H1 (cell line): ENCODE results near the gene SYNJ2. TPM values are rescaled to one million over a fixed set of nuclear protein-coding genes. Genes with fewer than 3 reads are reported as not detected.

ENCODE experiments used
- CTCF ChIA-PET: fragments of 300-600 bp; sonication (Branson Sonifier 250); formaldehyde crosslinking; loops from one replicate; lab custom pipeline; 2021; ENCODE audit not compliant: partially characterized antibody; lab: Charles Lee
- POLR2A ChIA-PET: fragments of 300-600 bp; sonication (Branson Sonifier 250); formaldehyde crosslinking; loops from one replicate; lab custom pipeline; 2021; ENCODE audit warnings: inconsistent platforms; ENCODE audit not compliant: partially characterized antibody; lab: Charles Lee
- DNase-seq, 2 experiments: peaks; one replicate each; pipeline versions ENCODE4 v3.0.0 to v3.0.0-alpha.2; 2010 to 2022; ENCODE audit warnings: low spot score in 2 of 2, low read depth in 1 of 2, mixed read lengths in 1 of 2
- FAIRE-seq: peaks from 2 replicates; lab custom pipeline; 2011; peaks lifted over from hg19 to GRCh38; lab: Jason Lieb, UNC
- H2AFZ ChIP-seq: 2 replicates; pipeline ENCODE4 v1.8.1; 2012; ENCODE audit warnings: low read length, inconsistent platforms
- H2AK5ac ChIP-seq: 2 replicates; pipeline ENCODE4 v1.6.1; 2013; ENCODE audit warnings: low read depth, low read length
- H2BK120ac ChIP-seq: replicated peaks from 2 replicates; pipeline ENCODE3; 2013; ENCODE audit warnings: low read depth, low read length, inconsistent platforms
- H2BK12ac ChIP-seq: 2 replicates; pipeline ENCODE4 v1.6.1; 2013; ENCODE audit warnings: low read depth, low read length
- H2BK15ac ChIP-seq: 2 replicates; pipeline ENCODE4 v1.6.1; 2013; ENCODE audit warnings: low read length
- H2BK20ac ChIP-seq: 2 replicates; pipeline ENCODE4 v1.6.1; 2013; ENCODE audit warnings: low read length
- H2BK5ac ChIP-seq: 2 replicates; pipeline ENCODE4 v1.6.1; 2013; ENCODE audit warnings: low read depth, low read length
- H3K14ac ChIP-seq: 2 replicates; pipeline ENCODE4 v1.6.1; 2013; ENCODE audit warnings: inconsistent platforms; ENCODE audit not compliant: insufficient read length
- H3K18ac ChIP-seq: 2 replicates; pipeline ENCODE4 v1.6.1; 2013; ENCODE audit warnings: low read length; ENCODE audit errors: extremely low read depth
- H3K23ac ChIP-seq: 2 replicates; pipeline ENCODE4 v1.6.1; 2013; ENCODE audit warnings: inconsistent platforms; ENCODE audit not compliant: insufficient read length
- H3K23me2 ChIP-seq: 2 replicates; pipeline ENCODE4 v1.6.1; 2013; ENCODE audit warnings: low read depth, low read length
- H3K27ac ChIP-seq: 2 replicates; pipeline ENCODE4 v1.6.1; 2011; ENCODE audit warnings: low read depth, low read length, inconsistent platforms
- H3K27me3 ChIP-seq, 4 experiments: replicated peaks in 1 of 4; 1 replicate in 1 of 4; 2 replicates in 3 of 4; pipeline versions ENCODE4 v1.6.1 to v1.8.1; 2011 to 2013; ENCODE audit warnings: low read length in 3 of 4, mild to moderate bottlenecking in 3 of 4, inconsistent platforms in 2 of 4, mixed read lengths in 2 of 4, moderate library complexity in 1 of 4; ENCODE audit not compliant: control insufficient read depth in 3 of 4, insufficient read depth in 3 of 4; ENCODE audit errors: extremely low read depth in 1 of 4
- H3K36me3 ChIP-seq, 4 experiments: 2 replicates each; pipeline versions ENCODE4 v1.6.1 to v1.8.1; 2011 to 2013; ENCODE audit warnings: mild to moderate bottlenecking in 4 of 4, low read length in 3 of 4, moderate library complexity in 2 of 4, control low read depth in 1 of 4, inconsistent platforms in 1 of 4; ENCODE audit not compliant: insufficient read depth in 4 of 4, control insufficient read depth in 2 of 4
- H3K4ac ChIP-seq: replicated peaks from 2 replicates; pipeline ENCODE3; 2013; ENCODE audit warnings: low read length, low read depth, mixed read lengths, inconsistent platforms; ENCODE audit not compliant: insufficient read length
- H3K4me1 ChIP-seq, 4 experiments: replicated peaks in 1 of 4; 1 replicate in 1 of 4; 2 replicates in 3 of 4; pipeline versions ENCODE4 v1.6.1 to v1.8.1; 2011 to 2013; ENCODE audit warnings: low read length in 3 of 4, inconsistent platforms in 2 of 4, mixed read lengths in 1 of 4; ENCODE audit not compliant: insufficient read depth in 4 of 4, control insufficient read depth in 3 of 4
- H3K4me2 ChIP-seq, 2 experiments: 2 replicates each; pipeline versions ENCODE4 v1.6.1 to v1.8.1; 2011 to 2013; ENCODE audit warnings: low read depth in 2 of 2, low read length in 2 of 2, control low read depth in 1 of 2, inconsistent platforms in 1 of 2, mild to moderate bottlenecking in 1 of 2; ENCODE audit not compliant: insufficient read depth in 1 of 2
- H3K4me3 ChIP-seq, 4 experiments: fragments of 200-600, 300-600 bp in 1 of 4; sonication (generic), shearing (Covaris generic), sonication (Bioruptor Twin) in 1 of 4; 2 replicates each; pipeline versions ENCODE4 v1.5.1 to v1.8.1; 2011 to 2016; ENCODE audit warnings: low read length in 4 of 4, low read depth in 3 of 4, control low read depth in 2 of 4, inconsistent platforms in 2 of 4, mild to moderate bottlenecking in 2 of 4, mixed read lengths in 1 of 4, moderate library complexity in 1 of 4; ENCODE audit not compliant: insufficient read depth in 2 of 4; ENCODE audit errors: extremely low read depth in 1 of 4
- H3K56ac ChIP-seq: replicated peaks from 2 replicates; pipeline ENCODE3; 2013; ENCODE audit warnings: low read depth, mild to moderate bottlenecking, mixed read lengths, low read length, inconsistent platforms; ENCODE audit not compliant: insufficient read length
- H3K79me1 ChIP-seq: 2 replicates; pipeline ENCODE4 v1.6.1; 2013; ENCODE audit warnings: low read depth, low read length, control low read depth
- H3K79me2 ChIP-seq, 2 experiments: 2 replicates each; pipeline versions ENCODE4 v1.6.1 to v1.8.1; 2012 to 2013; ENCODE audit warnings: low read length in 2 of 2, mild to moderate bottlenecking in 2 of 2, inconsistent platforms in 1 of 2; ENCODE audit not compliant: insufficient read depth in 2 of 2, control insufficient read depth in 1 of 2
- H3K9ac ChIP-seq, 4 experiments: replicated peaks in 1 of 4; 1 replicate in 1 of 4; 2 replicates in 3 of 4; pipeline versions ENCODE4 v1.6.1 to v1.8.1; 2011 to 2013; ENCODE audit warnings: low read depth in 3 of 4, low read length in 3 of 4, control low read depth in 2 of 4, mild to moderate bottlenecking in 2 of 4, moderate library complexity in 2 of 4, inconsistent platforms in 1 of 4; ENCODE audit errors: extremely low read depth in 1 of 4
- H3K9me3 ChIP-seq, 2 experiments: 2 replicates each; pipeline versions ENCODE4 v1.6.1 to v1.8.1; 2012 to 2013; ENCODE audit warnings: mild to moderate bottlenecking in 2 of 2, moderate library complexity in 2 of 2, control low read depth in 1 of 2, inconsistent platforms in 1 of 2, low read depth in 1 of 2, low read length in 1 of 2, mixed read lengths in 1 of 2; ENCODE audit not compliant: insufficient read depth in 2 of 2
- H4K20me1 ChIP-seq, 2 experiments: replicated peaks in 1 of 2; 2 replicates each; pipeline versions ENCODE3 to v1.8.1; 2011 to 2013; ENCODE audit warnings: inconsistent platforms in 2 of 2, low read length in 2 of 2, mild to moderate bottlenecking in 1 of 2; ENCODE audit not compliant: insufficient read depth in 2 of 2, control insufficient read depth in 1 of 2
- H4K5ac ChIP-seq: 2 replicates; pipeline ENCODE4 v1.6.1; 2013; ENCODE audit warnings: low read length, low read depth, mixed read lengths, inconsistent platforms; ENCODE audit not compliant: insufficient read length
- H4K8ac ChIP-seq: 2 replicates; pipeline ENCODE4 v1.8.0; 2013; ENCODE audit warnings: mild to moderate bottlenecking, moderate library complexity, low read length, inconsistent platforms; ENCODE audit not compliant: insufficient read depth; ENCODE audit errors: extremely low read depth
- H4K91ac ChIP-seq: replicated peaks from 2 replicates; pipeline ENCODE3; 2013; ENCODE audit warnings: low read length, mixed read lengths, inconsistent platforms; ENCODE audit not compliant: insufficient read length
- BACH1 ChIP-seq: IDR thresholded peaks from 2 replicates; pipeline ENCODE4 v1.6.1; 2012; ENCODE audit warnings: low read length, improper control_type of control experiment
- RAD21 ChIP-seq, 2 experiments: IDR thresholded peaks in 1 of 2; conservative IDR thresholded peaks in 1 of 2; 2 replicates each; pipeline ENCODE4 v1.6.1; 2011; ENCODE audit warnings: low read depth in 2 of 2, low read length in 2 of 2, improper control_type of control experiment in 1 of 2, inconsistent platforms in 1 of 2, mild to moderate bottlenecking in 1 of 2, moderate library complexity in 1 of 2
- WGBS, 2 experiments: shearing (Covaris generic) in 1 of 2; methylation state at CpG; one replicate each; pipeline versions ENCODE4 v1.1.6 to v1.1.7; 2013 to 2015; ENCODE audit warnings: low lambda C conversion rate in 2 of 2, mixed read lengths in 2 of 2, inconsistent platforms in 1 of 2, low coverage in 1 of 2, missing lambda C conversion rate in 1 of 2; ENCODE audit not compliant: insufficient replicate concordance in 2 of 2, insufficient coverage in 1 of 2, insufficient read length in 1 of 2; ENCODE audit errors: extremely low coverage in 1 of 2, missing lambda C conversion rate in 1 of 2; 5-methylcytosine and 5-hydroxymethylcytosine counted together
- polyA plus RNA-seq, 7 experiments: library from polyadenylated mRNA; depleted of rRNA in 3 of 7; stranded (reverse) in 5 of 7; unstranded in 2 of 7; fragments of >200 nt in 5 of 7; fragments of 200-250 nt in 2 of 7; gene quantifications; 1 replicate in 5 of 7; 2 replicates in 1 of 7; 4 replicates in 1 of 7; pipeline versions ENCODE4 v1.2.1 to v1.2.3, GENCODE V29; 2011 to 2013; ENCODE audit warnings: missing spikeins in 2 of 7, mixed read lengths in 2 of 7
- total RNA-seq: library from RNA; stranded (reverse); fragmentation: NEBNext Ultra II Directional; extraction: Animal tissue kit (Norgen Biotek cat#: 25700); gene quantifications from 2 replicates; pipeline ENCODE4 v1.2.1, GENCODE V29; 2021

The SYNJ2 gene
- total and polyA plus RNA-seq, 2 of the 8 experiments (the other 6 are each of a cell fraction or from before 2014, with no cell fraction given): 3.7 to 13.9 TPM

DNA sequence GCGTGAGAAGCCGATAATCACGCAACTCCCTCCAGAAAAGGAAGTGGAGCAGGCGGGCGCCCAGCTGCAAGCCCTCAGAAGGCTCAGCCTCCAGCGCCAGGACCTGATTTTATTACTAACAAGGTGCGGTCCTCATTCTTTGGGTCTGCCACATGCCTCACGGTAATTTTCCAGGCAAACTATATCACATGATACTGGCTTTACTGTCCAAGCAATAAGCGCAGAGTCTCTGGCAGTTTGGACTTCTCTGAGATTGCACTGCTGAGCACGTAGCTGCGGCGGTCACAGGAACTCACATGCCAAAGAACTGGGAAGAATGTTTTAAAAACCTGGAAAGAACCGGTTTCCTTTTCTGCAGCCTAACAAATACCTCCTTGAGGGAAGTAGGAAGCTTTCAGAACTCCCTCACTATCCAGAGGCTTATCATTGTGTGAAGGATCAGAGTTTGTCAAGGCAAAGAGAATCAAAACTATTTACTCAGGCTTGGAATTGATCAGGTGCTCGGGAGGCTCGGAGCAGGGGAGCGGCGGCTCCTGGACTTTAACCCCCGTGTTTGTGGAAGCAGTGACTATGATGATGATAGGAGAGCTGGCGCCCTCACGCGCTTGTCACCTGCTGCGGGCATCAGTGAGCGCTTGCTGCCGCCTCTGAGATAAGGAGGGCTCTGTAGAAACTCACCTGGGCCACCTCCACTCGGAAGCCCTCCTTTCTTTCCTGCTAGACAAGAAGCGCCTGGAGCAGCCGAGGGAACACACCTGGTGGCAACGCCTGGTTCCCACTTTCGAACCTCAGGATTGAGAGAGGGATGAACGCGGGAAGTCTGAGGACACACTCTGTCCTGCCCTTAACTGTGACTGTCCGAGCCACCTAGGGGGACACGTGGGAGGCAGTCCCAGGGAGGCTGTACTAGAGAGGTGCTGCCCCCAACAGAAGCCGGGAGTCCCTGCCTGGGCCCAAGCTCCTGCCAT, 27.2 kb upstream of the SYNJ2 start:
- H3K23me2 ChIP-seq: no peaks in the 10 kb centered on the region
- peak overlapping the region; percentile 71 for H2AFZ ChIP-seq
- POLR2A ChIA-PET: interaction anchor here (0.8 to 0.9 kb wide), 2 partner anchors 27 to 108 kb away, joined by 3 read pairs; partner anchors contain the start of gene SYNJ2
- no peaks in the 10 kb centered on the region for H3K36me3 ChIP-seq
- no peak overlapping the region for H3K4me3 ChIP-seq
- TF ChIP-seq BACH1: no peak
- TF ChIP-seq RAD21 (IDR thresholded peaks at IDR 0.05 in 1 of 2, conservative IDR thresholded peaks at IDR 0.05 in 1 of 2; ENCODE audit: low read depth in 2 of 2, low read length in 2 of 2): peak; percentile 40 to 43
- no peak overlapping the region for H3K4ac ChIP-seq
- no peaks in the 10 kb centered on the region for H4K20me1 ChIP-seq
- no peaks in the 10 kb centered on the region for H3K79me1 ChIP-seq
- no peak overlapping the region for H3K27ac ChIP-seq
- no peak overlapping the region for H2BK15ac ChIP-seq
- peak overlapping the region; percentile 59; the same call in 1 of the 2 replicates for H4K8ac ChIP-seq
- no peaks in the 10 kb centered on the region for H3K27me3 ChIP-seq
- CTCF ChIA-PET: interaction anchor here (0.7 to 1.6 kb wide), 11 partner anchors 12 to 200 kb away, joined by 3 to 6 read pairs (median 4); no protein-coding TSS in a partner anchor
- H4K91ac ChIP-seq: no peak overlapping the region
- no peak overlapping the region for H2BK120ac ChIP-seq
- no peak overlapping the region for H2BK12ac ChIP-seq
- no peak overlapping the region; the same call in 1 of the 2 replicates for H3K18ac ChIP-seq
- no peak overlapping the region for H4K5ac ChIP-seq
- H3K4me1 ChIP-seq: peaks cover 0 to 2% (median 0%) of the 10 kb centered on the region in 4 experiments; a peak in 1 of 7 replicates
- FAIRE-seq (no peak), DNase-seq (no peak)
- no peak overlapping the region for H3K14ac ChIP-seq
- H3K9me3 ChIP-seq: peaks cover 6 to 7% of the 10 kb centered on the region in 2 experiments; a peak in 2 of 4 replicates
- H3K79me2 ChIP-seq: no peaks in the 10 kb centered on the region
- H2BK5ac ChIP-seq: no peak overlapping the region
- 83% methylated on average over 34 of the region's 34 CpGs; no CpG with 5 or more reads in 1 of the 2 experiments for WGBS, 2 experiments
- no peak overlapping the region for H3K4me2 ChIP-seq
- no peak overlapping the region for H3K23ac ChIP-seq
- H3K56ac ChIP-seq: no peak overlapping the region
- H3K9ac ChIP-seq: no peak overlapping the region
- no peak overlapping the region for H2AK5ac ChIP-seq
- no peak overlapping the region for H2BK20ac ChIP-seq
